IMR-90 (cell line): Measurements from ENCODE around the gene SRSF5.
A peak's percentile ranks its signal among the peaks of the same experiment; 100 is the strongest.

ENCODE experiments used
- BHLHE40 ChIP-seq: fragments of 150-350 bp; IDR thresholded peaks from 2 replicates; pipeline ENCODE4 v1.6.1; 2016; ENCODE audit warnings: mild to moderate bottlenecking, low read depth, low read length
- CEBPB ChIP-seq: IDR thresholded peaks from 2 replicates; pipeline ENCODE4 v1.6.1; 2012; ENCODE audit warnings: low read depth, low read length, improper control_type of control experiment
- CTCF ChIP-seq: conservative IDR thresholded peaks from 2 replicates; pipeline ENCODE4 v1.5.1; 2012; ENCODE audit warnings: mild to moderate bottlenecking, low read depth, low read length, improper control_type of control experiment
- ELK1 ChIP-seq: fragments of 150-350 bp; IDR thresholded peaks from 2 replicates; pipeline ENCODE4 v1.6.1; 2016; ENCODE audit warnings: low read depth, mild to moderate bottlenecking, low read length, moderate library complexity, borderline replicate concordance
- MAFK ChIP-seq: IDR thresholded peaks from 2 replicates; pipeline ENCODE4 v1.6.1; 2012; ENCODE audit warnings: low read depth, low read length, improper control_type of control experiment
- MAZ ChIP-seq: IDR thresholded peaks from 2 replicates; pipeline ENCODE4 v1.6.1; 2012; ENCODE audit warnings: low read depth, mild to moderate bottlenecking, low read length, improper control_type of control experiment, moderate library complexity, borderline replicate concordance
- MXI1 ChIP-seq: IDR thresholded peaks from 2 replicates; pipeline ENCODE4 v1.6.1; 2012; ENCODE audit warnings: low read depth, mild to moderate bottlenecking, low read length, moderate library complexity, borderline replicate concordance
- POLR2A ChIP-seq: IDR thresholded peaks from 2 replicates; pipeline ENCODE4 v1.6.1; 2012; ENCODE audit warnings: mild to moderate bottlenecking, low read depth, low read length
- RAD21 ChIP-seq: IDR thresholded peaks from 2 replicates; pipeline ENCODE4 v1.6.1; 2012; ENCODE audit warnings: low read length, improper control_type of control experiment
- RCOR1 ChIP-seq: IDR thresholded peaks from 2 replicates; pipeline ENCODE4 v1.6.1; 2012; ENCODE audit warnings: mild to moderate bottlenecking, low read length, improper control_type of control experiment; ENCODE audit not compliant: insufficient replicate concordance
- RFX5 ChIP-seq: IDR thresholded peaks from 2 replicates; pipeline ENCODE4 v1.8.0; 2012; ENCODE audit warnings: low read depth, mild to moderate bottlenecking, low read length, moderate library complexity
- SMC3 ChIP-seq: fragments of 150-350 bp; IDR thresholded peaks from 2 replicates; pipeline ENCODE4 v1.6.1; 2016; ENCODE audit warnings: low read depth, mild to moderate bottlenecking, antibody characterized with exemption, low read length, moderate library complexity
- TF ChIP-seq, protein P1 (sequence below): fragments of 150-350 bp; IDR thresholded peaks from 2 replicates; pipeline ENCODE4 v1.6.1; 2017; ENCODE audit warnings: mild to moderate bottlenecking, antibody characterized with exemption, low read length, low read depth

DNA sequence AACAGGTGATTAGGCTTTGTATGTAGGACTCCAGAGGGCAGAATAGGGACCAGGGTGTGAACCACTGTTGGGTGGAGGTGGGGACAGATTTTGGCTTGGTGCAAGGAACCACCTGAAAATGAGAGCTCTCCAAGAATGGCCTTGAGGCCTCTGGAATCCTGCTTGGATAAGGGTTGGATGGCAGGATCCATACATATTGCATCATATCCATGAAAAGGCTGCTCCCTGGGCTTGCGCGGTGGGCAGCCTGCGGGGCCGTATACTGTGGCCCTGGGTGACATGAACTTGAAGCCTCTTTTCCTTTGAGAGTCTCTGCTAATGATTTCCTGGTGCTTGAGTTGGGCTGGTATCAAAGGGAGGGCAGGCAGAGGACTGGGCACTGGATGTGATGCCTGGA lies 31.4 kb downstream of the SRSF5 start:
- TF ChIP-seq SMC3 = no peak
- TF ChIP-seq CTCF = no peak
- TF ChIP-seq MXI1 = no peak
- TF ChIP-seq RAD21 = no peak
- no peak for TF ChIP-seq RCOR1
- TF ChIP-seq, protein P1, sequence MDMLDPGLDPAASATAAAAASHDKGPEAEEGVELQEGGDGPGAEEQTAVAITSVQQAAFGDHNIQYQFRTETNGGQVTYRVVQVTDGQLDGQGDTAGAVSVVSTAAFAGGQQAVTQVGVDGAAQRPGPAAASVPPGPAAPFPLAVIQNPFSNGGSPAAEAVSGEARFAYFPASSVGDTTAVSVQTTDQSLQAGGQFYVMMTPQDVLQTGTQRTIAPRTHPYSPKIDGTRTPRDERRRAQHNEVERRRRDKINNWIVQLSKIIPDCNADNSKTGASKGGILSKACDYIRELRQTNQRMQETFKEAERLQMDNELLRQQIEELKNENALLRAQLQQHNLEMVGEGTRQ = no peak
- no peak for TF ChIP-seq MAFK
- TF ChIP-seq POLR2A = no peak
- no peak for TF ChIP-seq MAZ
- TF ChIP-seq RFX5 = no peak
- peak; percentile 48 for TF ChIP-seq CEBPB
- no peak for TF ChIP-seq BHLHE40
- no peak for TF ChIP-seq ELK1
